ENCODE data around the gene GLRX.

GRCh38 chr5:95821110-95822021 is 1.2 kb downstream of the GLRX start:
- no peak for TF ChIP-seq CTCF (IDR thresholded peaks at IDR 0.05 in 4 of 5, conservative IDR thresholded peaks at IDR 0.05 in 1 of 5)
- TF ChIP-seq POLR2A (IDR thresholded peaks at IDR 0.05): no peak
